Neural cell (in vitro differentiated cells): ENCODE results near the gene LHPP. TPM values are rescaled to one million over a fixed set of nuclear protein-coding genes. Genes with fewer than 3 reads are reported as not detected.
"Not testable (repeated sequence)": the region's sequence is repeated elsewhere in the genome, so short reads cannot be mapped to it uniquely, and the experiment has no call there.

Experiments
- H2AFZ ChIP-seq: fragments of 200-600, 300-800 bp; sonication (generic), shearing (Covaris generic); 2 replicates; pipeline ENCODE4 v1.6.0; 2014; ENCODE audit warnings: low read depth, mild to moderate bottlenecking, antibody characterized with exemption, low read length, moderate library complexity
- H3F3A ChIP-seq: fragments of 200-600 bp; shearing (Covaris generic); 2 replicates; pipeline ENCODE4 v1.6.1; 2016; ENCODE audit warnings: mild to moderate bottlenecking, moderate library complexity, mixed read lengths, antibody characterized with exemption, low read length; ENCODE audit not compliant: insufficient read depth, poor library complexity, severe bottlenecking
- H3K27ac ChIP-seq: fragments of 200-600, 300-800 bp; sonication (generic), shearing (Covaris generic); 2 replicates; pipeline ENCODE4 v1.5.1; 2014; ENCODE audit warnings: mild to moderate bottlenecking, low read length, moderate library complexity
- H3K27me3 ChIP-seq: fragments of 300-800, 200-600 bp; sonication (generic), shearing (Covaris generic); 2 replicates; pipeline ENCODE4 v1.6.0; 2014; ENCODE audit warnings: mild to moderate bottlenecking, low read depth, low read length, moderate library complexity; ENCODE audit not compliant: insufficient read depth
- H3K36me3 ChIP-seq: fragments of 300-800, 200-600 bp; sonication (generic), shearing (Covaris generic); 2 replicates; pipeline ENCODE4 v1.5.1; 2014; ENCODE audit warnings: mild to moderate bottlenecking, antibody characterized with exemption, low read length, moderate library complexity; ENCODE audit not compliant: insufficient read depth
- H3K4me2 ChIP-seq: fragments of 300-800, 200-600 bp; sonication (generic), shearing (Covaris generic); 2 replicates; pipeline ENCODE4 v1.6.0; 2014; ENCODE audit warnings: mild to moderate bottlenecking, low read length
- H3K4me3 ChIP-seq: fragments of 300-800, 200-600 bp; sonication (generic), shearing (Covaris generic); 2 replicates; pipeline ENCODE4 v1.5.1; 2014; ENCODE audit warnings: mild to moderate bottlenecking, low read length, moderate library complexity
- H3K79me2 ChIP-seq: fragments of 200-600 bp; shearing (Covaris generic); replicated peaks from 2 replicates; pipeline ENCODE4 v1.6.0; 2014; ENCODE audit warnings: mild to moderate bottlenecking, low read length, moderate library complexity; ENCODE audit not compliant: insufficient read depth
- H3K9ac ChIP-seq: fragments of 300-800, 200-600 bp; sonication (generic), shearing (Covaris generic); 2 replicates; pipeline ENCODE4 v1.6.1; 2016; ENCODE audit warnings: mild to moderate bottlenecking, low read length, mixed read lengths
- H3K9me2 ChIP-seq: fragments of 200-600 bp; shearing (Covaris generic); 2 replicates; pipeline ENCODE4 v1.6.1; 2016; ENCODE audit warnings: mild to moderate bottlenecking, low read length, mixed read lengths; ENCODE audit not compliant: insufficient read depth
- H3K9me3 ChIP-seq: fragments of 200-600, 300-800 bp; sonication (generic), shearing (Covaris generic); 2 replicates; pipeline ENCODE4 v1.6.1; 2016; ENCODE audit warnings: mild to moderate bottlenecking, mixed run types, low read length, moderate library complexity, mixed read lengths
- H4K20me1 ChIP-seq: fragments of 200-600 bp; shearing (Covaris generic); 2 replicates; pipeline ENCODE4 v1.6.1; 2016; ENCODE audit warnings: mild to moderate bottlenecking, mixed run types; ENCODE audit not compliant: insufficient read depth
- EZH2 ChIP-seq: fragments of 200-600, 300-800 bp; shearing (Covaris generic), sonication (generic); IDR thresholded peaks from 2 replicates; pipeline ENCODE4 v1.6.1; 2014; ENCODE audit warnings: antibody characterized with exemption, low read length, borderline replicate concordance, mild to moderate bottlenecking; ENCODE audit not compliant: insufficient read depth, poor library complexity, severe bottlenecking
- POLR2AphosphoS5 ChIP-seq: IDR thresholded peaks from 2 replicates; pipeline ENCODE4 v1.6.1; 2012
- RAD21 ChIP-seq: fragments of 450-650 bp; conservative IDR thresholded peaks from 2 replicates; pipeline ENCODE4 v1.6.1; 2014; ENCODE audit warnings: antibody characterized with exemption, mild to moderate bottlenecking, moderate library complexity
- REST ChIP-seq: IDR thresholded peaks from 2 replicates; pipeline ENCODE4 v1.6.1; 2012; ENCODE audit warnings: borderline replicate concordance
- SMC3 ChIP-seq: fragments of 450-650 bp; conservative IDR thresholded peaks from 2 replicates; pipeline ENCODE4 v1.6.1; 2014; ENCODE audit warnings: antibody characterized with exemption, mild to moderate bottlenecking, moderate library complexity; ENCODE audit not compliant: poor library complexity
- polyA plus RNA-seq: library from polyadenylated mRNA; depleted of rRNA; stranded (reverse); fragments of >200 nt; gene quantifications from 2 replicates; pipeline ENCODE4 v1.2.3, GENCODE V29; 2014

The LHPP gene
- polyA plus RNA-seq, 1 donor from 2014 or later = 16.0 TPM

DNA sequence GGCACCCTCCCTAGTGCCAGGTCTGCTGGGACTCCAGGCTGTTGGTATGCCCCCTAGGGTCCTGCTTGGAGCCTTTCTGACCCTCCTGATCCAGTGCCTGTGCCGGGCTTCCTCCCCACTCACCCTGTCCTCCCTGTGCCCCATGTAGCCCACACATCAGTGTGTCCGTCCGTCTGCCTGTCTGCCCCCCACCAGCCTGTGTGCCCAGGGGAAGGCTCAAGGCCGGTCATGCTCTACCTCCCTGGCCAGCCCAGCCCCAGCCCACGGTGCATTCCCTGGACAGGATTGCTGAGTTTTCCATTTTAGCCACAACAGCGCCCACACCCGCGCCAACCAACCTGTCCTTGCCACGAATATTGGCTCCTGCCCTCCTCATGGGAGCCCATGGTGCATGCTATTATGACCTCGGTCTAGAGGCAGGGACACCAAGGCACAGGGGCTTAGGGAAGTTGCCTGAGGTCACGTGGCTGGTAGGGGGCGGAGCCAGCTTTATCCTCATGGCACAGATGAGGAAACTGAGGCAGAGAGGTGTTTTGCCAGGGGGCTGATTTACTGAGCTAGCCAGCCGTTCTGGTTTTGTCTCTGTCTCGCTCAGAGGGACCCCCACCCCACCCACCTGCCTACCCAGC is 146.6 kb downstream of the LHPP start:
- Histone ChIP-seq H3K27me3 (no peaks in the 10 kb centered on the region), H3K9ac (no peak overlapping the region), H3K4me3 (no peak overlapping the region), H3K9me2 (no peaks in the 10 kb centered on the region), H3K27ac (no peak overlapping the region), H3K79me2 (no peaks in the 10 kb centered on the region), H3K4me2 (no peak overlapping the region), H3K9me3 (no peaks in the 10 kb centered on the region), H4K20me1 (no peaks in the 10 kb centered on the region), H3F3A (no peaks in the 10 kb centered on the region), H2AFZ (no peak overlapping the region), H3K36me3 (no peaks in the 10 kb centered on the region)
- TF ChIP-seq SMC3 (no peak), REST (no peak), POLR2AphosphoS5 (no peak)

DNA sequence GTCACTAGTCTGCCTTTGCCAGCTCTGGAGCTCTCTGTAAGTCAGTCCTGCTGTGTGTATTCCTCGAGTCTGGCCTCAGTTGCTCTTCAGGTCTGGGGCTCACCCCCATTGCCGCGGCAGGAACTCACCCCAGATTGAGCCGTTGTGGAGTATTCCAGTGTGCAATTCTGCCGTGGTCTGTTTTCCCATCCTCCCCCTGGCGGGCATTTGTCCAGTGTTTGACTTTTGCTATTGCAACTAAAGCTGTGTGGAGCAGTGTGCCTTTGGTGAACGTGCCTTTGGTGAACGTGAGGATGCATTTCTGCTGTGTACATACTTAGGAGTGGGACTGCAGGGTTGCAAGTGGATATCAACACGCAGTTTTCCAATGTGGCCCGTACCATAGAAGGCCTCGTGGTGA is 148.1 kb downstream of the LHPP start:
- H4K20me1 ChIP-seq = no peaks in the 10 kb centered on the region
- H3K4me3 ChIP-seq = no peak overlapping the region
- H3K27me3 ChIP-seq = no peaks in the 10 kb centered on the region
- H3K9ac ChIP-seq = no peak overlapping the region
- no peak for TF ChIP-seq SMC3
- TF ChIP-seq REST = no peak
- TF ChIP-seq POLR2AphosphoS5 = no peak
- TF ChIP-seq RAD21 = no peak
- TF ChIP-seq EZH2 = no peak
- no peak overlapping the region for H3K4me2 ChIP-seq
- H3F3A ChIP-seq = no peaks in the 10 kb centered on the region
- no peaks in the 10 kb centered on the region for H3K36me3 ChIP-seq
- H3K27ac ChIP-seq = no peak overlapping the region
- H2AFZ ChIP-seq = no peak overlapping the region
- H3K9me2 ChIP-seq = no peaks in the 10 kb centered on the region
- no peaks in the 10 kb centered on the region for H3K79me2 ChIP-seq
- no peaks in the 10 kb centered on the region for H3K9me3 ChIP-seq

- H3K9me2 ChIP-seq, H3K27ac ChIP-seq, H3K4me3 ChIP-seq, H3K36me3 ChIP-seq, H3K79me2 ChIP-seq, H3K9ac ChIP-seq, H3F3A ChIP-seq, H3K9me3 ChIP-seq, H3K4me2 ChIP-seq, H2AFZ ChIP-seq, H4K20me1 ChIP-seq, H3K27me3 ChIP-seq: not testable (repeated sequence)
These were observed 148.6 kb downstream of the LHPP start for GRCh38 chr10:124610186-124610585.

DNA sequence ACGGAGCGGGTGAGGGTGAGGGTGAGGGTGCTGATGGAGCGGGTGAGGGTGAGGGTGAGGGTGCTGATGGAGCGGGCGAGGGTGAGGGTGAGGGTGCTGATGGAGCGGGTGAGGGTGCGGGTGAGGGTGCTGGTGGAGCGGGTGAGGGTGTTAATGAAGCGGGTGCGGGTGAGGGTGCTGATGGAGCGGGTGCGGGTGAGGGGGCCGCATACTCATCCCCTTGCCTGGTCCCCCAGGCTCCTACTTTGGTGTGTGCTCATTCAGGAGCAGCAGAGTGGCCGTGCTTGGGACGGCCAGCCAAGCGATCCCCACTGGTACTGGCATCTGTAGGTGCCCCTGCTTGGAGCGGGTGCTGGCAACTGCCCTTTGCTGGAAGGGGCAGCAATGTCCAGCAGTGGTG is 149.2 kb downstream of the LHPP start:
- not testable (repeated sequence) for H3K27me3 ChIP-seq, H3K9me3 ChIP-seq, H3K4me2 ChIP-seq, H3K4me3 ChIP-seq, H3K9ac ChIP-seq, H3K9me2 ChIP-seq, H3K27ac ChIP-seq, H3K36me3 ChIP-seq, H4K20me1 ChIP-seq, H3F3A ChIP-seq, H3K79me2 ChIP-seq, H2AFZ ChIP-seq
